PC-9 (cell line): ENCODE results near the gene DMBT1. TPM values are rescaled to one million over a fixed set of nuclear protein-coding genes. Genes with fewer than 3 reads are reported as not detected.

Experiments
- BruUV-seq: library from RNA; stranded (reverse); fragments of 400-500 nt; replicated peaks from 2 replicates; lab custom pipeline; 2021; lab: Mats Ljungman, UMichigan
- CTCF ChIA-PET: fragments of 300-600 bp; sonication (Branson Sonifier 250); formaldehyde crosslinking; loops from one replicate; lab custom pipeline; 2022; ENCODE audit warnings: antibody characterized with exemption; lab: Charles Lee
- POLR2A ChIA-PET: fragments of 300-600 bp; sonication (Branson Sonifier 250); formaldehyde crosslinking; loops from one replicate; lab custom pipeline; 2022; ENCODE audit warnings: antibody characterized with exemption; ENCODE audit not compliant: unreplicated experiment; lab: Charles Lee
- DNase-seq, 2 experiments: peaks; one replicate each; pipeline versions ENCODE4 v3.0.0 to v3.0.0-alpha.2; 2015 to 2022; ENCODE audit warnings: mixed read lengths in 1 of 2
- H2AFZ ChIP-seq: fragments of 200-600 bp; sonication (generic); 2 replicates; pipeline ENCODE4 v1.8.1; 2017; ENCODE audit warnings: antibody characterized with exemption
- H3F3A ChIP-seq: fragments of 200-600 bp; sonication (generic); 2 replicates; pipeline ENCODE4 v1.8.1; 2017; ENCODE audit warnings: antibody characterized with exemption, mild to moderate bottlenecking, low read depth; ENCODE audit not compliant: insufficient read depth
- H3K27ac ChIP-seq: fragments of 200-600 bp; sonication (generic); 2 replicates; pipeline ENCODE4 v1.6.1; 2016; ENCODE audit warnings: mixed run types
- H3K27me3 ChIP-seq: fragments of 200-600 bp; sonication (generic); 2 replicates; pipeline ENCODE4 v1.6.1; 2016; ENCODE audit warnings: low read depth, mixed run types; ENCODE audit not compliant: insufficient read depth
- H3K36me3 ChIP-seq: fragments of 200-600 bp; sonication (generic); 2 replicates; pipeline ENCODE4 v1.6.1; 2016; ENCODE audit warnings: low read depth, mixed run types
- H3K4me1 ChIP-seq: fragments of 200-600 bp; sonication (generic); replicated peaks from 2 replicates; pipeline ENCODE4 v1.6.1; 2016; ENCODE audit warnings: mixed run types; ENCODE audit not compliant: insufficient read depth
- H3K4me2 ChIP-seq: fragments of 200-600 bp; sonication (generic); 2 replicates; pipeline ENCODE4 v1.6.1; 2017; ENCODE audit warnings: mixed run types
- H3K4me3 ChIP-seq: fragments of 200-600 bp; sonication (generic); 2 replicates; pipeline ENCODE4 v1.6.1; 2016; ENCODE audit warnings: mixed run types
- H3K79me2 ChIP-seq: fragments of 200-600 bp; sonication (generic); 2 replicates; pipeline ENCODE4 v1.6.1; 2017; ENCODE audit warnings: low read depth, mixed run types
- H3K9me2 ChIP-seq: fragments of 200-600 bp; sonication (generic); 2 replicates; pipeline ENCODE4 v1.8.1; 2017; ENCODE audit warnings: mild to moderate bottlenecking; ENCODE audit not compliant: insufficient read depth
- H3K9me3 ChIP-seq: fragments of 200-600 bp; sonication (generic); 2 replicates; pipeline ENCODE4 v1.8.1; 2016; ENCODE audit warnings: low read depth; ENCODE audit not compliant: insufficient read depth
- H4K20me1 ChIP-seq: fragments of 200-600 bp; sonication (generic); 2 replicates; pipeline ENCODE4 v1.8.1; 2017; ENCODE audit not compliant: insufficient read depth
- EZH2 ChIP-seq: fragments of 200-600 bp; sonication (generic); IDR thresholded peaks from 2 replicates; pipeline ENCODE4 v1.8.0; 2017; ENCODE audit warnings: antibody characterized with exemption, low read depth
- intact Hi-C: fragments of 100-400 bp; cut with micrococcal nuclease; formaldehyde crosslinking; loops from one replicate; pipeline ENCODE4 v1.10.0; 2022; ENCODE audit not compliant: unreplicated experiment
- total RNA-seq: library from RNA; stranded (reverse); gene quantifications from 2 replicates; pipeline ENCODE4 v1.2.3, GENCODE V29; 2021
- TF ChIP-seq, protein P1 (sequence below): fragments of 200-600 bp; sonication (generic); conservative IDR thresholded peaks from 2 replicates; pipeline ENCODE4 v1.6.1; 2017; ENCODE audit warnings: mixed run types, antibody characterized with exemption, mild to moderate bottlenecking, moderate library complexity

The DMBT1 gene
- total RNA-seq, 1 experiment from 2014 or later: 0.98 TPM

- Histone ChIP-seq H3K27ac (no peak overlapping the region), H3K79me2 (no peaks in the 10 kb centered on the region), H2AFZ (no peak overlapping the region), H3K4me3 (no peak overlapping the region), H3F3A (no peaks in the 10 kb centered on the region), H3K36me3 (no peaks in the 10 kb centered on the region), H3K9me2 (no peaks in the 10 kb centered on the region), H3K9me3 (no peaks in the 10 kb centered on the region), H3K4me2 (no peak overlapping the region), H3K4me1 (peaks cover 9% of the 10 kb centered on the region), H3K27me3 (no peaks in the 10 kb centered on the region), H4K20me1 (no peaks in the 10 kb centered on the region)
- ChIA-PET CTCF (no interaction called here), POLR2A (no interaction called here)
- no peak for DNase-seq
- intact Hi-C loops: no loop called here
- TF ChIP-seq EZH2: no peak
- TF ChIP-seq, protein P1, sequence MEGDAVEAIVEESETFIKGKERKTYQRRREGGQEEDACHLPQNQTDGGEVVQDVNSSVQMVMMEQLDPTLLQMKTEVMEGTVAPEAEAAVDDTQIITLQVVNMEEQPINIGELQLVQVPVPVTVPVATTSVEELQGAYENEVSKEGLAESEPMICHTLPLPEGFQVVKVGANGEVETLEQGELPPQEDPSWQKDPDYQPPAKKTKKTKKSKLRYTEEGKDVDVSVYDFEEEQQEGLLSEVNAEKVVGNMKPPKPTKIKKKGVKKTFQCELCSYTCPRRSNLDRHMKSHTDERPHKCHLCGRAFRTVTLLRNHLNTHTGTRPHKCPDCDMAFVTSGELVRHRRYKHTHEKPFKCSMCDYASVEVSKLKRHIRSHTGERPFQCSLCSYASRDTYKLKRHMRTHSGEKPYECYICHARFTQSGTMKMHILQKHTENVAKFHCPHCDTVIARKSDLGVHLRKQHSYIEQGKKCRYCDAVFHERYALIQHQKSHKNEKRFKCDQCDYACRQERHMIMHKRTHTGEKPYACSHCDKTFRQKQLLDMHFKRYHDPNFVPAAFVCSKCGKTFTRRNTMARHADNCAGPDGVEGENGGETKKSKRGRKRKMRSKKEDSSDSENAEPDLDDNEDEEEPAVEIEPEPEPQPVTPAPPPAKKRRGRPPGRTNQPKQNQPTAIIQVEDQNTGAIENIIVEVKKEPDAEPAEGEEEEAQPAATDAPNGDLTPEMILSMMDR: no peak
- BruUV-seq: no TSS peak
Observed at GRCh38 chr10:122532601-122533296, 27.8 kb upstream of the DMBT1 start.

DNA sequence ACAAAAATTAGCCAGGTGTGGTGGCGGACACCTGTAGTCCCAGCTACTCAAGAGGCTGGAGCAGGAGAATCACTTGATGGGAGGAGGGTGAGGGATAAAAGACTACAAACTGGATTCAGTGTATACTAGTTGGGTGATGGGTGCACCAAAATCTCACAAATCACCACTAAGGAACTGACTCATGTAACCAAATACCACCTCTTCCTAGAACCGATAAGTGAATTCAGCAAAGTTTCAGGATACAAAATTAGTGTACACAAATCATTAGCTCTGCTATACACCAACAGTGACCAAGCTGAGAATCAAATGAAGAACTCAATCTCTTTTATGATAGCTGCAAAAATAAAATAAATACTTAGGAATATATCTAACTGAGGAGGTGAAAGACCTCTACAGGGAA is 23.0 kb upstream of the DMBT1 start:
- no peaks in the 10 kb centered on the region for H3F3A ChIP-seq

GRCh38 chr10:122541541-122542002 is 19.0 kb upstream of the DMBT1 start:
- ChIA-PET POLR2A (no interaction called here), CTCF (no interaction called here)
- Histone ChIP-seq H3K4me3 (no peak overlapping the region), H3K79me2 (no peaks in the 10 kb centered on the region), H3K4me1 (0 out of 2 replicates have a peak, but pooled peaks cover 13% of the 10 kb centered on the region), H3K4me2 (0 out of 2 replicates have a peak overlapping the region, but pooled peaks have one; percentile 16), H3K27ac (no peak overlapping the region), H3F3A (no peaks in the 10 kb centered on the region), H3K9me2 (no peaks in the 10 kb centered on the region), H2AFZ (no peak overlapping the region), H3K9me3 (no peaks in the 10 kb centered on the region), H4K20me1 (no peaks in the 10 kb centered on the region), H3K27me3 (no peaks in the 10 kb centered on the region), H3K36me3 (no peaks in the 10 kb centered on the region)
- TF ChIP-seq EZH2: no peak
- TF ChIP-seq, protein P1: no peak
- intact Hi-C loops: no loop called here
- BruUV-seq: no TSS peak
- DNase-seq: no peak

More for the DNA sequence above, 23.0 kb upstream of the DMBT1 start:
- Histone ChIP-seq H3K27me3 (no peaks in the 10 kb centered on the region), H2AFZ (no peak overlapping the region), H3K9me2 (no peaks in the 10 kb centered on the region), H3K79me2 (no peaks in the 10 kb centered on the region), H3K9me3 (no peaks in the 10 kb centered on the region), H3K4me1 (0 out of 2 replicates have a peak, but pooled peaks cover 13% of the 10 kb centered on the region), H3K36me3 (no peaks in the 10 kb centered on the region), H3K4me2 (no peak overlapping the region), H4K20me1 (no peaks in the 10 kb centered on the region), H3K4me3 (no peak overlapping the region), H3K27ac (no peak overlapping the region)
- intact Hi-C loops: no loop called here
- no peak for DNase-seq
- ChIA-PET POLR2A (no interaction called here), CTCF (no interaction called here)
- TF ChIP-seq, protein P1: no peak
- TF ChIP-seq EZH2: no peak
- no TSS peak for BruUV-seq
